ENCODE measurements around the gene SAC3D1. TPM values are rescaled to one million over a fixed set of nuclear protein-coding genes. Genes with fewer than 3 reads are reported as not detected.

Gene SAC3D1
- total RNA-seq, 1 experiment from 2014 or later = 25.1 TPM

GRCh38 chr11:65087827-65088226 lies 46.8 kb downstream of the SAC3D1 start:
- DNase-seq (ENCODE audit: low read depth) = no peak

- no peak for DNase-seq (ENCODE audit: low read depth)
Observed at GRCh38 chr11:65089621-65090020, 48.6 kb downstream of the SAC3D1 start.

GRCh38 chr11:65090628-65091027 lies 49.6 kb downstream of the SAC3D1 start:
- no peak for DNase-seq (ENCODE audit: low read depth)

Small RNA genes within 50 kb of the gene (small RNA-seq; reads per million reads assigned to genes)
- gene MIR6879 = not detected
- gene SNX15 = not detected

Other genes starting within 250 kb of the SAC3D1 start
- 19.2 and 23.3 TPM in 2 replicates for gene MAP4K2, start 238.0 kb upstream of the SAC3D1 start, total RNA-seq (2014; rRNA removed; shearing (Covaris generic))
- gene MEN1, start 230.7 kb upstream of the SAC3D1 start, total RNA-seq (2014; rRNA removed; shearing (Covaris generic)) = 22.3 and 34.1 TPM in 2 replicates
- gene CDC42BPG, start 196.6 kb upstream of the SAC3D1 start, total RNA-seq (2014; rRNA removed; shearing (Covaris generic)) = 0.13 and 0.23 TPM in 2 replicates
- gene EHD1, start 162.6 kb upstream of the SAC3D1 start, total RNA-seq (2014; rRNA removed; shearing (Covaris generic)) = 62.0 and 80.4 TPM in 2 replicates
- 17.5 and 19.6 TPM in 2 replicates for gene ATG2A, start 124.0 kb upstream of the SAC3D1 start, total RNA-seq (2014; rRNA removed; shearing (Covaris generic))
- gene PPP2R5B, start 116.5 kb upstream of the SAC3D1 start, total RNA-seq (2014; rRNA removed; shearing (Covaris generic)) = 7.7 and 8.3 TPM in 2 replicates
- 0.53 TPM in 1 of 2 replicates, not detected in the other for gene GPHA2, start 105.3 kb upstream of the SAC3D1 start, total RNA-seq (2014; rRNA removed; shearing (Covaris generic))
- not detected in 2 replicates for gene MAJIN, start 69.1 kb upstream of the SAC3D1 start, total RNA-seq (2014; rRNA removed; shearing (Covaris generic))
- 1.6 and 3.1 TPM in 2 replicates for gene BATF2, start 44.2 kb upstream of the SAC3D1 start, total RNA-seq (2014; rRNA removed; shearing (Covaris generic))
- 237 and 263 TPM in 2 replicates for gene ARL2, start 27.1 kb upstream of the SAC3D1 start, total RNA-seq (2014; rRNA removed; shearing (Covaris generic))
- gene SNX15, start 13.8 kb upstream of the SAC3D1 start, total RNA-seq (2014; rRNA removed; shearing (Covaris generic)) = 20.1 and 23.1 TPM in 2 replicates
- 0.23 TPM in 1 of 2 replicates, not detected in the other for gene NAALADL1, start 17.3 kb downstream of the SAC3D1 start, total RNA-seq (2014; rRNA removed; shearing (Covaris generic))
- gene CDCA5, start 42.8 kb downstream of the SAC3D1 start, total RNA-seq (2014; rRNA removed; shearing (Covaris generic)) = 63.3 and 78.4 TPM in 2 replicates
- 39.7 and 56.6 TPM in 2 replicates for gene ZFPL1, start 43.0 kb downstream of the SAC3D1 start, total RNA-seq (2014; rRNA removed; shearing (Covaris generic))
- 139 and 163 TPM in 2 replicates for gene VPS51, start 55.0 kb downstream of the SAC3D1 start, total RNA-seq (2014; rRNA removed; shearing (Covaris generic))
- gene TM7SF2, start 70.7 kb downstream of the SAC3D1 start, total RNA-seq (2014; rRNA removed; shearing (Covaris generic)) = 4.8 and 5.5 TPM in 2 replicates
- gene ZNHIT2, start 76.5 kb downstream of the SAC3D1 start, total RNA-seq (2014; rRNA removed; shearing (Covaris generic)) = 42.9 and 43.6 TPM in 2 replicates
- 410 and 898 TPM in 2 replicates for gene FAU, start 80.9 kb downstream of the SAC3D1 start, total RNA-seq (2014; rRNA removed; shearing (Covaris generic))
- gene MRPL49, start 81.1 kb downstream of the SAC3D1 start, total RNA-seq (2014; rRNA removed; shearing (Covaris generic)) = 100 and 124 TPM in 2 replicates
- gene SYVN1, start 93.3 kb downstream of the SAC3D1 start, total RNA-seq (2014; rRNA removed; shearing (Covaris generic)) = 10.1 and 11.2 TPM in 2 replicates
- not detected in 2 replicates for gene SPDYC, start 129.0 kb downstream of the SAC3D1 start, total RNA-seq (2014; rRNA removed; shearing (Covaris generic))
- gene CAPN1, start 140.7 kb downstream of the SAC3D1 start, total RNA-seq (2014; rRNA removed; shearing (Covaris generic)) = 90.6 and 105 TPM in 2 replicates
- gene POLA2, start 220.8 kb downstream of the SAC3D1 start, total RNA-seq (2014; rRNA removed; shearing (Covaris generic)) = 21.4 and 24.2 TPM in 2 replicates